Psoas muscle (tissue), 8 donors: ENCODE measurements around the gene RPS29. TPM values are rescaled to one million over a fixed set of nuclear protein-coding genes. Genes with fewer than 3 reads are reported as not detected.

ENCODE experiments used
- ATAC-seq, 4 donors: fragments of 200-7000 bp; cut with Tn5 transposase; one replicate each; pipeline ENCODE4 v1.9.1; 2020; ENCODE audit warnings: moderate library complexity in 3 of 4, mild to moderate bottlenecking in 2 of 4
- DNase-seq, 2 donors: peaks; one replicate each; pipeline ENCODE4 v3.0.0-alpha.2; 2020
- H3K27ac ChIP-seq: fragments of 200-600 bp; one replicate; pipeline ENCODE4 v1.8.0; 2022
- H3K27me3 ChIP-seq, 3 donors: fragments of 200-600 bp in 1 of 3; one replicate each; pipeline versions ENCODE4 v1.6.1 to v1.8.0; 2013 to 2022; ENCODE audit warnings: low read length in 2 of 3, mild to moderate bottlenecking in 2 of 3, moderate library complexity in 1 of 3; ENCODE audit not compliant: insufficient read depth in 3 of 3
- H3K36me3 ChIP-seq, 2 donors: fragments of 200-600 bp in 1 of 2; one replicate each; pipeline versions ENCODE4 v1.6.1 to v1.8.0; 2013 to 2022; ENCODE audit warnings: low read depth in 1 of 2, mild to moderate bottlenecking in 1 of 2, moderate library complexity in 1 of 2; ENCODE audit not compliant: insufficient read depth in 1 of 2
- H3K4me1 ChIP-seq: fragments of 200-600 bp; one replicate; pipeline ENCODE4 v1.8.0; 2022
- H3K4me3 ChIP-seq: fragments of 200-600 bp; one replicate; pipeline ENCODE4 v1.8.0; 2022; ENCODE audit warnings: mild to moderate bottlenecking
- H3K9me3 ChIP-seq: fragments of 200-600 bp; one replicate; pipeline ENCODE4 v1.8.0; 2022
- WGBS, 3 donors: extraction: QIAGEN DNeasy Blood & Tissue Kit; methylation state at CpG; one replicate each; pipeline versions ENCODE4 v1.1.6 to v1.1.7; 2013; 5-methylcytosine and 5-hydroxymethylcytosine counted together
- intact Hi-C, 2 donors: fragments of 100-400 bp; cut with DNase I; formaldehyde crosslinking; loops; one replicate each; pipeline versions ENCODE4 v1.11.0 to v1.14.2; 2022
- polyA plus RNA-seq, 3 donors: library from polyadenylated mRNA; stranded (reverse); fragments of 200-250 nt; gene quantifications; one replicate each; pipeline ENCODE4 v1.2.3, GENCODE V29; 2013
- total RNA-seq, 4 donors: library from RNA; stranded (reverse); fragmentation: NEBNext Ultra II Directional in 2 of 4; extraction: Animal tissue kit (Norgen Biotek cat#: 25700) in 2 of 4; gene quantifications; one replicate each; pipeline versions ENCODE4 v1.2.1 to v1.2.4, GENCODE V29; 2021 to 2023
- TF ChIP-seq, protein P1 (sequence below): fragments of 200-600 bp; IDR thresholded peaks from one replicate; pipeline ENCODE4 v1.8.0; 2022; ENCODE audit warnings: antibody characterized with exemption
- donor health status: healthy with polysubstance abuse.
- donor health status: DM: no; HTN: no; CAD: no; lungs with moderate emphysema.
- donor health status: Bipolar disorder and iron deficiency.
- donor health status: healthy.
- donor health status: DM: yes; HTN: yes; CAD: no.
- donor health status: DM: no; HTN: no; CAD: no.
- donor health status: DM: no; HTN: no; CAD: no.
- donor health status: DM: yes; HTN: yes; CAD: no.

RPS29 gene
- total and polyA plus RNA-seq, 7 donors = 835 to 3,711 (median 1,213) TPM

DNA sequence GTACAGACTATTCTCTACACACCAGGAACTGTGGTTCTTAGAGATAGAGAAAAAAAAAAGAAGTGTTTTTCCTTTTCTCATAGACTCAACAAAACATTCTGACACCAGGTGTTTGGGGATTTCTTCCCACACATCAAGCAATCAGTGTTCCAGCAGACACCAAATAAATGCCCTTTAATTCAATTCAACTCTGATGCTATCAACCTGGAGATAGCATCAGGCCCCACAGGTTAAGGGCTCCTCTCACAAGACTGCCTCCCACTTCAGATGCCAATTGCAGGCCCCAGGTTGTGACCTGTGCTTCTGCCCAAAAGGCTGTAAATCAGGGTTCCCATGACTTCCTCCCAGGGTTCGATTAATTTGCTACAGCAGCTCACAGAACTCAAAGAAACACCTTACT is 36.7 kb downstream of the RPS29 start:
- no peaks in the 10 kb centered on the region for H3K36me3 ChIP-seq
- DNase-seq (no peak), ATAC-seq (no peak)
- TF ChIP-seq, protein P1, sequence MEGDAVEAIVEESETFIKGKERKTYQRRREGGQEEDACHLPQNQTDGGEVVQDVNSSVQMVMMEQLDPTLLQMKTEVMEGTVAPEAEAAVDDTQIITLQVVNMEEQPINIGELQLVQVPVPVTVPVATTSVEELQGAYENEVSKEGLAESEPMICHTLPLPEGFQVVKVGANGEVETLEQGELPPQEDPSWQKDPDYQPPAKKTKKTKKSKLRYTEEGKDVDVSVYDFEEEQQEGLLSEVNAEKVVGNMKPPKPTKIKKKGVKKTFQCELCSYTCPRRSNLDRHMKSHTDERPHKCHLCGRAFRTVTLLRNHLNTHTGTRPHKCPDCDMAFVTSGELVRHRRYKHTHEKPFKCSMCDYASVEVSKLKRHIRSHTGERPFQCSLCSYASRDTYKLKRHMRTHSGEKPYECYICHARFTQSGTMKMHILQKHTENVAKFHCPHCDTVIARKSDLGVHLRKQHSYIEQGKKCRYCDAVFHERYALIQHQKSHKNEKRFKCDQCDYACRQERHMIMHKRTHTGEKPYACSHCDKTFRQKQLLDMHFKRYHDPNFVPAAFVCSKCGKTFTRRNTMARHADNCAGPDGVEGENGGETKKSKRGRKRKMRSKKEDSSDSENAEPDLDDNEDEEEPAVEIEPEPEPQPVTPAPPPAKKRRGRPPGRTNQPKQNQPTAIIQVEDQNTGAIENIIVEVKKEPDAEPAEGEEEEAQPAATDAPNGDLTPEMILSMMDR = no peak
- no peaks in the 10 kb centered on the region for H3K27me3 ChIP-seq
- intact Hi-C loops = no loop called here
- H3K27ac ChIP-seq = no peak overlapping the region
- WGBS, 3 donors = 69 to 75% (median 70%) methylated on average over 1 of the region's 1 CpG
- no peak overlapping the region for H3K4me3 ChIP-seq
- no peaks in the 10 kb centered on the region for H3K4me1 ChIP-seq
- no peaks in the 10 kb centered on the region for H3K9me3 ChIP-seq

DNA sequence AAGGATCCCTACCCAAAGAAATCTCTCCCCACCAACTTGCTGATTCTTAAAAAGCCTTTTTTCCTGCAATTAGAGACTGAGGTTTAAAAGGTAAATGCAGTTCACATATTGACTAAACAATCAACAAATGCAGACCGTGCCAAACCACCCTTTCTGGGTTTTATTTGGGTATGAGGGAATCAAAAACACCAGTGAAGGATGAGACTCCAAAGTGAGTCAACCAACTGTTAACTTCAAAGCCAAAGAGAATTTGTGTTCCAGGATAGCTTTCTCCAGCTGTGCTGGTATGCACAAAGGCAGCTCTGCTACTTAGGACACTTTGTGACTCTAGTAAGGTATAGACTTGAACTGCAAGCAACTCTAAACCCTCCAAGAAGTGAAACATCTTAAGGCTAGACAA is 39.4 kb downstream of the RPS29 start:
- Histone ChIP-seq H3K27me3 (no peaks in the 10 kb centered on the region), H3K4me1 (no peaks in the 10 kb centered on the region), H3K4me3 (no peak overlapping the region), H3K36me3 (no peaks in the 10 kb centered on the region), H3K27ac (no peak overlapping the region), H3K9me3 (no peaks in the 10 kb centered on the region)
- no peak for ATAC-seq
- TF ChIP-seq, protein P1 = no peak
- 51 to 72% (median 61%) methylated on average over 1 of the region's 1 CpG for WGBS, 3 donors
- no peak for DNase-seq
- intact Hi-C loops = no loop called here

DNA sequence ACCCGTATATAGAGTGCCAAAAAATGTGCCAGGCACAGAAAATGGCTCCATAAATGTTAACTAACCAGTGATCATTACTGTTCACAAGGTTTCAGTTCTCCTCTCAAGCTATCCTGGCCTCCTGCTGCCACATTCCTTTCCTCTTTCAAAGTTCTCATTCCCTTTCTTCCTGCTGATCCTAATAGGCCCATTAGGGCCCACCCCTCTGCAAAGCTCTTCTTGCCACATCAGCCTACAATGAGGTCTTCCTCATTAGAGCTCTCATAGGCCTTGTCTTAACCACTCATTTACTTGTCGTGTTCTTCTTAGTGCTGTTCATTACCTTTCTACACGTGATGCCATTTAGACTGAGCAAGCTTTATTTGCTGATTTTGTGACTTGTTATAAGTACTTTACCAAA is 40.5 kb downstream of the RPS29 start:
- TF ChIP-seq, protein P1 = no peak
- 69 to 72% (median 72%) methylated on average over 3 of the region's 3 CpGs for WGBS, 3 donors
- intact Hi-C loops = no loop called here
- no peak for DNase-seq
- Histone ChIP-seq H3K27me3 (no peaks in the 10 kb centered on the region), H3K9me3 (no peaks in the 10 kb centered on the region), H3K36me3 (no peaks in the 10 kb centered on the region), H3K4me1 (no peaks in the 10 kb centered on the region), H3K27ac (no peak overlapping the region), H3K4me3 (no peak overlapping the region)
- ATAC-seq = no peak

DNA sequence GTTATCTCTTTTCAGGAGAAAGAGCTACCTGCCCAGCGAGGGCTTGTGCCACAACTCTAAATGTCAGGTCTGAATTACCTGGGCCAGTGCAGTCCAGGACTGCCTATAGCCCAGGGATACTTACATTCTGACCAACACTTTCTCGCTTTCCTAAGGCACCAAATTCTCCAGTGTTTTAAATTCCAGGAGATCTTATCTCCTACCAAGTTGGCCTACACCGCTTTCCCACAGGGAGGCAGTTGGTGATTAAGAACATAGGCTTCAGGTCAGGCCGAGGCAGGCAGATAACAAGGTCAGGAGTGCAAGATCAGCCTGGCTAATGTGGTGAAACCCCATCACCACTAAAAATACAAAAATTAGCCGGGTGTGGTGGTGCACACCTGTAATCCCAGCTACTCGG is 41.1 kb downstream of the RPS29 start:
- intact Hi-C loops = no loop called here

DNA sequence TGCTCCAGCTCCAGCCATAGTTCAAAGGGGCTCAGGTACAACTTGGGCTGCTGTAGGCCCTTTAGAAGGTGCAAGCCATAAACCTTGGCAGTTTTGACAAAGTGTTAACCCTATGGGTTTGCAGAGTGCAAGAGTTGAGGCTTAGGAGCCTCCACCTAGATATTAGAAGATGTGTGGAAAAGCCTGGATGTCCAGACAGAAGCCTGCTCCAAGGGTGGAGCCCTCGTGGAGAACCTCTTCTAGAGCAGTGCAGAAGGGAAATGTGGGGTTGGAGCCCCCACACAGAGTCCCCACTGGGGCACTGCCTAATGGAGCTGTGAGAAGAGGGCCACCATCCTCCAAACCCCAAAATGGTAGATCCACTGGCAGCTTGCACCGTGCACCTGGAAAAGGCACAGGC is 45.1 kb downstream of the RPS29 start:
- ATAC-seq = no peak
- TF ChIP-seq, protein P1 = no peak
- Histone ChIP-seq H3K4me3 (no peak overlapping the region), H3K27me3 (no peaks in the 10 kb centered on the region), H3K4me1 (no peaks in the 10 kb centered on the region), H3K36me3 (no peaks in the 10 kb centered on the region), H3K27ac (no peak overlapping the region), H3K9me3 (no peaks in the 10 kb centered on the region)
- WGBS, 3 donors = 84 to 88% (median 85%) methylated on average over 2 of the region's 2 CpGs
- no peak for DNase-seq
- intact Hi-C loops = no loop called here

More for the DNA sequence above, 41.1 kb downstream of the RPS29 start:
- H3K4me1 ChIP-seq = no peaks in the 10 kb centered on the region
- DNase-seq = no peak
- no peaks in the 10 kb centered on the region for H3K36me3 ChIP-seq
- ATAC-seq = no peak
- no peaks in the 10 kb centered on the region for H3K9me3 ChIP-seq
- WGBS, 3 donors = 92 to 95% (median 93%) methylated on average over 6 of the region's 6 CpGs
- no peak overlapping the region for H3K27ac ChIP-seq
- H3K27me3 ChIP-seq = no peaks in the 10 kb centered on the region
- TF ChIP-seq, protein P1 = no peak
- no peak overlapping the region for H3K4me3 ChIP-seq
